Bronchial epithelial cell (primary cell): ENCODE results near the gene EI24. TPM values are rescaled to one million over a fixed set of nuclear protein-coding genes. Genes with fewer than 3 reads are reported as not detected.
A peak's percentile ranks its signal among the peaks of the same experiment; 100 is the strongest.

Source experiments
- DNase-seq: peaks from one replicate; pipeline ENCODE4 v3.0.0-alpha.2; 2010; ENCODE audit warnings: low read depth
- FAIRE-seq: peaks from 2 replicates; lab custom pipeline; 2011; peaks lifted over from hg19 to GRCh38; lab: Jason Lieb, UNC
- H3K27me3 ChIP-seq: 2 replicates; pipeline ENCODE4 v1.5.1; 2011; ENCODE audit warnings: low read length; ENCODE audit not compliant: control insufficient read depth, insufficient read depth
- H3K36me3 ChIP-seq: 2 replicates; pipeline ENCODE4 v1.5.1; 2011; ENCODE audit warnings: low read length; ENCODE audit not compliant: control insufficient read depth, insufficient read depth
- H3K4me3 ChIP-seq: 2 replicates; pipeline ENCODE4 v1.5.1; 2011; ENCODE audit warnings: mild to moderate bottlenecking, low read depth, low read length, control low read depth
- total RNA-seq: library from RNA; depleted of rRNA; stranded (reverse); fragments of >200 nt; gene quantifications from 2 replicates; pipeline ENCODE4 v1.2.1, GENCODE V29; 2014
- TF ChIP-seq, protein P1 (sequence below): IDR thresholded peaks from 2 replicates; pipeline ENCODE4 v1.5.1; 2011; ENCODE audit warnings: mild to moderate bottlenecking, moderate library complexity, low read length, control low read depth, inconsistent platforms; ENCODE audit not compliant: insufficient read depth, severe bottlenecking

The EI24 gene
- total RNA-seq, 1 donor from 2014 or later, result 179 TPM

DNA sequence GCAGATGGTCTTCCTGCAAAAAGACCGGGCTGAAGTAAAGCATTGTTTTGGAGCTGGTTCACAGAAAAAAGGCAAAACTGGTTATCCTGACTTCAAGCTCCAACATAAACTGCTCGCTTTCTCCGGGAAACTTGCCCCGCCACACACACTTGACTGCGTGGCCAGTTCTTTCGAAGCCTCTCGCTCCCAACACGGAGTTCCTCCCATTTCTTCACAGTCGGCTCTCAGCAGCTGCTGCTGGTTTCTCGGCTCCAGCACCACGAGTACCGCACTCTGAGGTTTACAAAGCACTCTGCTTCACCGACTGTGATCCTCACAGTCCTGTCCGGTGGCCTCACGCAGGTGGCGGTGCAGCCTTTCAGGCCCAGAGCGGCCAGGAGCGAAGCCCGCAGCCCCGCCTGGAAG is 56.0 kb downstream of the EI24 start:
- Histone ChIP-seq H3K4me3 (peak overlapping the region; percentile 72), H3K27me3 (no peaks in the 10 kb centered on the region), H3K36me3 (no peaks in the 10 kb centered on the region)
- FAIRE-seq (no peak), DNase-seq (no peak)
- TF ChIP-seq, protein P1, sequence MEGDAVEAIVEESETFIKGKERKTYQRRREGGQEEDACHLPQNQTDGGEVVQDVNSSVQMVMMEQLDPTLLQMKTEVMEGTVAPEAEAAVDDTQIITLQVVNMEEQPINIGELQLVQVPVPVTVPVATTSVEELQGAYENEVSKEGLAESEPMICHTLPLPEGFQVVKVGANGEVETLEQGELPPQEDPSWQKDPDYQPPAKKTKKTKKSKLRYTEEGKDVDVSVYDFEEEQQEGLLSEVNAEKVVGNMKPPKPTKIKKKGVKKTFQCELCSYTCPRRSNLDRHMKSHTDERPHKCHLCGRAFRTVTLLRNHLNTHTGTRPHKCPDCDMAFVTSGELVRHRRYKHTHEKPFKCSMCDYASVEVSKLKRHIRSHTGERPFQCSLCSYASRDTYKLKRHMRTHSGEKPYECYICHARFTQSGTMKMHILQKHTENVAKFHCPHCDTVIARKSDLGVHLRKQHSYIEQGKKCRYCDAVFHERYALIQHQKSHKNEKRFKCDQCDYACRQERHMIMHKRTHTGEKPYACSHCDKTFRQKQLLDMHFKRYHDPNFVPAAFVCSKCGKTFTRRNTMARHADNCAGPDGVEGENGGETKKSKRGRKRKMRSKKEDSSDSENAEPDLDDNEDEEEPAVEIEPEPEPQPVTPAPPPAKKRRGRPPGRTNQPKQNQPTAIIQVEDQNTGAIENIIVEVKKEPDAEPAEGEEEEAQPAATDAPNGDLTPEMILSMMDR, result no peak

DNA sequence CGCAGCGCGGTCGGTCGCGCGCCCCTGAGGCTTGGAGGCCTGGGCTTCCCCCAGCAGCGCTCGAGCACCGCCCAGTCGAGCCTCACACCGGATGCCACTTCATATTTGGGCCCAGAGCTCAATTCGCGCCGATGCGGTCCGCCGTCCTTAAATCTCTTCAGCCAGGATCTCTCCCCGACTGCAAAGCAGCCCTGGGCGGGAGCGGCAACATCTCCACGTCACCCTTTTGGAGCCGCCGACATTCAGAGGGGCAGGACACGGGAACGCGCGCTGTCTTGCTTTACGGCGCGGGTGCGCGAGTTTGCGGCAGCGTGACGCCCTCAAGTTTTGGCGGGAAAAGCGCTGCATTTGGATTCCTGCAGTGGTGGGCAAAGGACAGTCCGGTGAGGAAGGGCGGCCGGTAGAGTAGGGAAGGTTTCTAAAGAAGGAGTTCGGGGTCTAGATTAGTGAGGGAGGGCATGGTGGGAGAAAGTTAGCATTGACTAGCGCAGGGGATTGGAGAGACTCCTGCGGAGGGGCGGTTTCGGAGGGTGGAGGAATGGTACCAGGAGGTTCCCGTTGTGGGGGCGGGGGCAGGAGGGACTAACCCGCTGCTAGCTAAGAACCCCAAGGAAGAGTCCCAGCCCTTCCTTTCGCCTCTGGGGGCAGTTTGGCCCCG is 56.5 kb downstream of the EI24 start:
- FAIRE-seq, result no peak
- Histone ChIP-seq H3K27me3 (no peaks in the 10 kb centered on the region), H3K4me3 (peak overlapping the region; percentile 72), H3K36me3 (no peaks in the 10 kb centered on the region)
- TF ChIP-seq, protein P1, result no peak
- peak; percentile 77 for DNase-seq

DNA sequence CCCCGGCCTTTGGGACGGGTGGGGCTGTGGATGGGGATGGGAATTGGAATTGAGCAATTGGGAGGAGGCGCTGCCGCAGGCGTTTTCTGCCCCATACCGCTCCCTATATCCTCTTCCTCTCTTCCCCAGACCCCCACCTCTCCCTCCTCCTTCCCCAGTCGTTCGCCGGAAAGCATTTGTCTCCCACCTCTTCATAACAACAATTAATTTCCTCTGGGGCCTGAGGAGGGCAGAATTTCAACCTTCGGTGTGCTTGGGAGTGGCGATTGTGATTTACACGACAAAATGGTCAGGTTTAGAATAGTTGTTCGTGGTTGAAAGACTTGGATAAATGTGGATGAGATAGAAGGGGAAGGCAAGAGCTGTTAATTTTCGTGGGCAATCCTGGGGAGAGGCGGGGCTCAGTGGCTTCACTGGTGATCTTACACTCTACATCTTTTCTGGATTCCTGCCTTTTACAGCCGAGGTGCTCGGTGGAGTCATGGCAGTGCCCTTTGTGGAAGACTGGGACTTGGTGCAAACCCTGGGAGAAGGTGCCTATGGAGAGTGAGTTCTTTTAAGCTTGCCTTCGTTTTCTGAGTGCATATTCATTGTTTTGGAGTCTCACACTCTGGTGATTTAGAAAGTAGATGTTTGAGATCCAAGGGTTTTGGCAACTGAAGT is 57.1 kb downstream of the EI24 start:
- Histone ChIP-seq H3K4me3 (peak overlapping the region; percentile 72), H3K36me3 (no peaks in the 10 kb centered on the region), H3K27me3 (no peaks in the 10 kb centered on the region)
- DNase-seq, result peak; percentile 74
- TF ChIP-seq, protein P1, result peak; percentile 25
- FAIRE-seq, result no peak

DNA sequence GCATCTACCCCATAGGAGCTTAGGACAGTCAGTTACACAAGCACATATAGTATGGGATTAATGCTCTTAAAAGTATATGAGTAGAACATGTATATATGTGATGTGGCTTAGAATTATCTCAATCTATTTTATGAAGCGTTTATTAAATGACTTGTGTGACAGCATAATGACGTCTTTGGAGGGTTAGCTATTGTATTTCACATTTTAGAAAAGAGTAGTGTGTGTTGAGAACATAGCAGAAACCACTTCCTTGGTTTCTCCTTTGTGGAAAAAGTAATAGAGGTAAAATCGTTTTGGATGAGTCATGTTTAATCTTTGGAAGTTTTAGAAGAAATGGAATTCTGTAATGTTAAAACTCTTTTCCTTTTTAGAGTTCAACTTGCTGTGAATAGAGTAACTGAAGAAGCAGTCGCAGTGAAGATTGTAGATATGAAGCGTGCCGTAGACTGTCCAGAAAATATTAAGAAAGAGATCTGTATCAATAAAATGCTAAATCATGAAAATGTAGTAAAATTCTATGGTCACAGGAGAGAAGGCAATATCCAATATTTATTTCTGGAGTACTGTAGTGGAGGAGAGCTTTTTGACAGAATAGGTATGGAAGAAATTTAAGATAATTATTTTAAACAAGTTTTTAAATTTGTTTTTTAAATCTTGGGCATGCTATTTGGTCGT is 58.1 kb downstream of the EI24 start:
- DNase-seq (peak; percentile 23), FAIRE-seq (no peak)
- Histone ChIP-seq H3K4me3 (peak overlapping the region; percentile 72), H3K36me3 (no peaks in the 10 kb centered on the region), H3K27me3 (no peaks in the 10 kb centered on the region)
- TF ChIP-seq, protein P1, result no peak

Other genes with a start within 250 kb of the EI24 start
- gene FEZ1, start 73.2 kb upstream of the EI24 start, total RNA-seq, result 111 and 112 TPM in 2 replicates
- 124 and 167 TPM in 2 replicates for gene STT3A, start 23.4 kb downstream of the EI24 start, total RNA-seq
- 4.6 and 4.7 TPM in 2 replicates for gene CHEK1, start 55.7 kb downstream of the EI24 start, total RNA-seq
- not detected in 2 replicates for gene ACRV1, start 111.4 kb downstream of the EI24 start, total RNA-seq
- not detected in 2 replicates for gene PATE1, start 176.8 kb downstream of the EI24 start, total RNA-seq
- not detected in 2 replicates for gene PATE2, start 209.4 kb downstream of the EI24 start, total RNA-seq
- not detected in 2 replicates for gene PATE3, start 218.7 kb downstream of the EI24 start, total RNA-seq